Esophagus muscularis mucosa (tissue), 4 donors: ENCODE data around the gene PPFIBP1. TPM values are rescaled to one million over a fixed set of nuclear protein-coding genes. Genes with fewer than 3 reads are reported as not detected.

Experiments used
- DNase-seq: peaks from one replicate; pipeline ENCODE4 v3.0.0-alpha.2; 2017; ENCODE audit errors: extremely low spot score
- H3K27ac ChIP-seq, 4 donors: fragments of 200-600 bp; sonication (generic); replicated peaks in 1 of 4; 1 replicate in 3 of 4; 2 replicates in 1 of 4; pipeline ENCODE4 v1.5.1; 2016 to 2019; ENCODE audit warnings: mild to moderate bottlenecking in 1 of 4
- H3K27me3 ChIP-seq, 4 donors: fragments of 200-600 bp; sonication (generic); one replicate each; pipeline versions ENCODE4 v1.5.1 to v1.6.0; 2016 to 2019
- H3K36me3 ChIP-seq, 4 donors: fragments of 200-600 bp; sonication (generic); one replicate each; pipeline ENCODE4 v1.5.1; 2016 to 2019
- H3K4me1 ChIP-seq, 4 donors: fragments of 200-600 bp; sonication (generic); one replicate each; pipeline ENCODE4 v1.5.1; 2016 to 2019
- H3K4me3 ChIP-seq, 4 donors: fragments of 200-600 bp; sonication (generic); 1 replicate in 2 of 4; 2 replicates in 2 of 4; pipeline ENCODE4 v1.5.1; 2016 to 2019; ENCODE audit warnings: mild to moderate bottlenecking in 4 of 4, moderate library complexity in 1 of 4
- H3K9me3 ChIP-seq, 4 donors: fragments of 200-600 bp; sonication (generic); 1 replicate in 3 of 4; 2 replicates in 1 of 4; pipeline ENCODE4 v1.5.1; 2016 to 2019
- EP300 ChIP-seq: sonication (generic); formaldehyde crosslinking; IDR thresholded peaks from one replicate; pipeline ENCODE4 v1.6.1; 2017; ENCODE audit warnings: antibody characterized with exemption
- POLR2A ChIP-seq: fragments of 450-650 bp; IDR thresholded peaks from one replicate; pipeline ENCODE4 v1.6.1; 2017; ENCODE audit warnings: antibody characterized with exemption, moderate library complexity, mild to moderate bottlenecking, low read depth
- POLR2AphosphoS5 ChIP-seq, 2 donors: sonication (generic); formaldehyde crosslinking; IDR thresholded peaks; one replicate each; pipeline ENCODE4 v1.6.1; 2017; ENCODE audit warnings: antibody characterized with exemption in 2 of 2
- WGBS: methylation state at CpG from one replicate; pipeline ENCODE4 v1.1.5; 2018; 5-methylcytosine and 5-hydroxymethylcytosine counted together
- intact Hi-C: fragments of 100-400 bp; cut with DNase I; formaldehyde crosslinking; loops from one replicate; pipeline ENCODE4 v1.15.1; 2023
- total RNA-seq, 4 donors: library from RNA; depleted of rRNA; stranded (reverse); fragments of >200 nt; gene quantifications; one replicate each; pipeline versions ENCODE4 v1.1.0 to v1.2.1, GENCODE V29; 2016
- TF ChIP-seq, protein P1 (sequence below), 3 experiments: fragments of 200-600 bp in 2 of 3; fragments of 450-650 bp in 1 of 3; sonication (generic) in 2 of 3; IDR thresholded peaks; one replicate each; pipeline ENCODE4 v1.5.1; 2017 to 2019; ENCODE audit warnings: antibody characterized with exemption in 3 of 3, mild to moderate bottlenecking in 2 of 3, moderate library complexity in 1 of 3

The PPFIBP1 gene
- total RNA-seq, 4 donors from 2014 or later = 53.2 to 79.0 (median 66.5) TPM

DNA sequence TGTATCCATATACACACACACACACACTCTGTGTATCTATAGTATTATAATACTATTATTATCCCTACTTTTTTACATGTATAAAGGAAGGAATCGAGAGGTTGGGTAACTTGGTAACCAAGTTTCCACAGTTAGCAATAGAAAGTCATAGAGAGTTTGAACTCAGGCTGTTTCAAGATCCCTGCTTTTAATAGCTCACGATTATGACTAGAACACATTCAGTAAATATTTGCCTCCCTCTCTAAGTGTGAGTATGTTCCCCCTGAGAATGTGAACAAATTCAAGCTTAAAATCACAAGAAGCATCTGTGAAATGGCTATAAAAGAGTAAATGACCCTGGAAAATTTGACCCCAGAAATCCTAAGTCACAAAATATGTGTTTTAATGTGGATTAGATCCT, 161.3 kb downstream of the PPFIBP1 start:
- intact Hi-C loops = no loop called here
- Histone ChIP-seq H3K4me1 (no peaks in the 10 kb centered on the region), H3K27me3 (no peaks in the 10 kb centered on the region), H3K9me3 (no peaks in the 10 kb centered on the region), H3K36me3 (peaks cover 47 to 100% (median 82%) of the 10 kb centered on the region in 4 donors), H3K27ac (no peak overlapping the region), H3K4me3 (no peak overlapping the region)
- TF ChIP-seq EP300 = no peak
- TF ChIP-seq, protein P1, sequence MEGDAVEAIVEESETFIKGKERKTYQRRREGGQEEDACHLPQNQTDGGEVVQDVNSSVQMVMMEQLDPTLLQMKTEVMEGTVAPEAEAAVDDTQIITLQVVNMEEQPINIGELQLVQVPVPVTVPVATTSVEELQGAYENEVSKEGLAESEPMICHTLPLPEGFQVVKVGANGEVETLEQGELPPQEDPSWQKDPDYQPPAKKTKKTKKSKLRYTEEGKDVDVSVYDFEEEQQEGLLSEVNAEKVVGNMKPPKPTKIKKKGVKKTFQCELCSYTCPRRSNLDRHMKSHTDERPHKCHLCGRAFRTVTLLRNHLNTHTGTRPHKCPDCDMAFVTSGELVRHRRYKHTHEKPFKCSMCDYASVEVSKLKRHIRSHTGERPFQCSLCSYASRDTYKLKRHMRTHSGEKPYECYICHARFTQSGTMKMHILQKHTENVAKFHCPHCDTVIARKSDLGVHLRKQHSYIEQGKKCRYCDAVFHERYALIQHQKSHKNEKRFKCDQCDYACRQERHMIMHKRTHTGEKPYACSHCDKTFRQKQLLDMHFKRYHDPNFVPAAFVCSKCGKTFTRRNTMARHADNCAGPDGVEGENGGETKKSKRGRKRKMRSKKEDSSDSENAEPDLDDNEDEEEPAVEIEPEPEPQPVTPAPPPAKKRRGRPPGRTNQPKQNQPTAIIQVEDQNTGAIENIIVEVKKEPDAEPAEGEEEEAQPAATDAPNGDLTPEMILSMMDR (IDR thresholded peaks at IDR 0.05) = no peak
- no peak for TF ChIP-seq POLR2A
- TF ChIP-seq POLR2AphosphoS5 (IDR thresholded peaks at IDR 0.05) = no peak
- 91% methylated on average over 2 of the region's 2 CpGs for WGBS
- no peak for DNase-seq

DNA sequence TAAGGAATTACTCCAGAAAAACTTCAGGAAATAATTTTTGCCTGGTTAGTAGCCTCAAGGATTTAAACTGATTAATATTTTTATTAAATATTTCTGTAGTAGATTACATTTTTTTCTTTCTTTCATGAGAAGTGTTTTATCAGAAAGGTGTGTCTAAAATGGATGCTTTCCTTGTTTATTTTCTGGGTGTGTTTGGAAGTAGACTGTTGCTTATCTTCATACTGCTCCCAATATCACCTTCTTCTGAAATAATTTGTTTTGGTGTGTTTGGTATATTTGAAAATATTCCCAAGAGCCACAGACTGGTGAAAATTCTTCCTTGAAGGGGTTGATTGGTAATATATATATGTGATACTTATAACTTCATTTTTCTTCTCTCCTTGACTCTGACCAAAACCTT, 162.1 kb downstream of the PPFIBP1 start:
- Histone ChIP-seq H3K9me3 (no peaks in the 10 kb centered on the region), H3K27me3 (no peaks in the 10 kb centered on the region), H3K4me3 (no peak overlapping the region), H3K27ac (no peak overlapping the region), H3K4me1 (no peaks in the 10 kb centered on the region), H3K36me3 (peaks cover 56 to 99% (median 80%) of the 10 kb centered on the region in 4 donors)
- TF ChIP-seq POLR2A = no peak
- TF ChIP-seq EP300 = no peak
- TF ChIP-seq POLR2AphosphoS5 (IDR thresholded peaks at IDR 0.05) = no peak
- TF ChIP-seq, protein P1 (IDR thresholded peaks at IDR 0.05) = no peak
- intact Hi-C loops = no loop called here
- DNase-seq = no peak

DNA sequence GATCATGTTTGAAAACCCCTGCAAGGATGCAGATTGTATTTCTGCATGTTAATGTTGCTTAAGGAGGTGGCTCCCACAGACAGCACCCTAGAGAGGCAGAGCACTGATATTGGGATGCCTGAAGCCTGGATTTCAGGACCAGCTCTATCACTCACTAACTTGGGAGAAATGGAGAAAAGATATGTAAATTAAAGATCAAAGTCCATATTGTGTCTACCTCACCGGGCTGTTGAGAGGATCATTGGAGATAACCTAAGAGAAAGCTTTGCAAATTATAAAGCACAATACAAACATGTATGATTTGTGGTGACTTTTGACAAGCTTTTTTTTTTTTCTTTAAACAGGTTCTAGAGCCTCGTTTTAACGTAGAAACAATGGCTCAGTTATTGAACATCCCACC, 164.7 kb downstream of the PPFIBP1 start:
- intact Hi-C loops = no loop called here
- WGBS = 92% methylated on average over 3 of the region's 3 CpGs
- H3K27ac ChIP-seq = no peak overlapping the region

DNA sequence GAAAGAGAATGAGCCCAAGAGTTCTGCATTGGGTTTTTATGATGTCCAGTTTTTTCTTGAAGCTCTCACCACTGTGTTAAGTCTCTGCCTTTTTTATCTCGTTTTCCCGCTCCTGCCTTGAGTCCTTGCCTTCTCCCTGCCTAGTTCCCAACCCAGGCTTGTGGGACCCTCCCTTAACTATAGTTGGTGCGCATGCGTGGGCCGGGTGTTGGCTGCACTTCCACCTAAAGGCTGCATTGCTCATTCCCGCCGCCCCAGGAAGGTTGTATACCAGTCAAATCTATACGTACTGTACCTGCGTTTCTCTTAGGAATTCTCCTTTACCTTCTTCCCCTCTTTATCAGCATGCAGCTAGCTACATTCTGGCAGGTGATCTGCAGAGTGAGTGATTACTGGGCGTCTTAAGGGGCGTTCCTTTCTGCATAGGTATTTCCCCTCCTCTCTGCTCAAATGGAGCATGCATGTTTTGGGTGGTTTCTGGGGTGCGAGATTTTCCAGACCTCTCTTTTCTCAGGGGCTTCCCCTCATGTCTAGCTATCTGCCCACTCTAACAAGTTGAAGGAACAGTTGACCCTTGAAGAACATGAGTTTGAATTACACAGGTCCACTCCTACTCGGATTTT, 165.7 kb downstream of the PPFIBP1 start:
- H3K4me1 ChIP-seq = no peaks in the 10 kb centered on the region
- DNase-seq = no peak
- no peaks in the 10 kb centered on the region for H3K9me3 ChIP-seq
- no peak for TF ChIP-seq EP300
- TF ChIP-seq, protein P1 (IDR thresholded peaks at IDR 0.05) = no peak
- no peak for TF ChIP-seq POLR2A
- no peak for TF ChIP-seq POLR2AphosphoS5 (IDR thresholded peaks at IDR 0.05)
- 95% methylated on average over 13 of the region's 13 CpGs for WGBS
- H3K36me3 ChIP-seq = peaks cover 58 to 99% (median 81%) of the 10 kb centered on the region in 4 donors
- no peaks in the 10 kb centered on the region for H3K27me3 ChIP-seq
- intact Hi-C loops = no loop called here
- H3K27ac ChIP-seq = no peak overlapping the region
- H3K4me3 ChIP-seq = no peak overlapping the region

More for the DNA sequence above, 164.7 kb downstream of the PPFIBP1 start:
- no peak for DNase-seq
- Histone ChIP-seq H3K36me3 (peaks cover 54 to 99% (median 80%) of the 10 kb centered on the region in 4 donors), H3K9me3 (no peaks in the 10 kb centered on the region), H3K4me1 (no peaks in the 10 kb centered on the region), H3K27me3 (no peaks in the 10 kb centered on the region), H3K4me3 (no peak overlapping the region)
- TF ChIP-seq, protein P1 (IDR thresholded peaks at IDR 0.05) = no peak
- TF ChIP-seq POLR2AphosphoS5 (IDR thresholded peaks at IDR 0.05) (no peak), POLR2A (no peak), EP300 (no peak)

DNA sequence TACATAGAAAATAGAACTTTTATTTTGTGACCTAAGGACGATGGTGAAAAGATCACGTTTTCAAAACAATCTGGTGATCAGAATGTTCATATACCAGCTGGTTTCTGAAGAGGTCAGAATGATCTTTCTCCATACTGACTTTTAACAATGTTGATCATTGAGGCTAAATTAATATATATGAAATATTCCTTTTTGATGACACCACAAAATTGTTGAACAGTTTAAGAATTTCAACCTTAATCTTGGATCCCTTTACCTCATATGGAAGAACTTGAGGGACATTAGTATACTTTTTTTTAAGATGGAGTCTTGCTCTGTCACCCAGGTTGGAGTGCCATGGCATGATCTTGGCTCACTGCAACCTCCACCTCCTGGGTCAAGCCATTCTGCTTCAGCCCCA, 169.4 kb downstream of the PPFIBP1 start:
- Histone ChIP-seq H3K27me3 (no peaks in the 10 kb centered on the region), H3K9me3 (no peaks in the 10 kb centered on the region), H3K27ac (no peak overlapping the region), H3K4me1 (no peaks in the 10 kb centered on the region), H3K36me3 (peaks cover 44 to 89% (median 77%) of the 10 kb centered on the region in 4 donors), H3K4me3 (no peak overlapping the region)
- intact Hi-C loops = no loop called here
- no peak for DNase-seq
- WGBS = 88% methylated on average over 2 of the region's 2 CpGs
- TF ChIP-seq POLR2A (no peak), EP300 (no peak), POLR2AphosphoS5 (IDR thresholded peaks at IDR 0.05) (no peak)
- TF ChIP-seq, protein P1 (IDR thresholded peaks at IDR 0.05) = no peak
